SK-N-SH treated with all-trans-retinoic acid at 6 μM for 48 hours (cell line): ENCODE results near the gene MTMR3.

ENCODE experiments used
- ATAC-seq: fragments of 200-7000 bp; cut with Tn5 transposase; 3 replicates; pipeline ENCODE4 v1.9.1; 2020; ENCODE audit warnings: mild to moderate bottlenecking, moderate library complexity
- ARNTL ChIP-seq: fragments of 450-650 bp; formaldehyde crosslinking; IDR thresholded peaks from 2 replicates; pipeline ENCODE4 v1.5.0; 2020; ENCODE audit warnings: low read depth, mild to moderate bottlenecking, moderate library complexity, borderline replicate concordance
- BACH2 ChIP-seq: fragments of 250-450 bp; sonication (Bioruptor Pico); IDR thresholded peaks from 2 replicates; pipeline ENCODE4 v1.9.0; 2021; ENCODE audit warnings: mild to moderate bottlenecking, borderline replicate concordance
- CREB5 ChIP-seq: fragments of 250-450 bp; sonication (Bioruptor Pico); IDR thresholded peaks from 2 replicates; pipeline ENCODE4 v1.5.1; 2020; ENCODE audit warnings: low read depth, mild to moderate bottlenecking, moderate library complexity
- CSDC2 ChIP-seq: fragments of 250-450 bp; sonication (Bioruptor Pico); IDR thresholded peaks from 2 replicates; pipeline ENCODE4 v1.5.0; 2020; ENCODE audit warnings: mild to moderate bottlenecking, moderate library complexity
- ESRRG ChIP-seq: fragments of 250-450 bp; sonication (Bioruptor Pico); IDR thresholded peaks from 2 replicates; pipeline ENCODE4 v1.6.1; 2021; ENCODE audit warnings: mild to moderate bottlenecking
- GLIS3 ChIP-seq: fragments of 250-450 bp; sonication (Bioruptor Pico); IDR thresholded peaks from 2 replicates; pipeline ENCODE4 v1.5.0; 2020; ENCODE audit warnings: mild to moderate bottlenecking, moderate library complexity
- ISL1 ChIP-seq: fragments of 250-450 bp; sonication (Bioruptor Pico); IDR thresholded peaks from 2 replicates; pipeline ENCODE4 v2.1.2; 2022; ENCODE audit warnings: mild to moderate bottlenecking, moderate library complexity
- OSR1 ChIP-seq: fragments of 250-450 bp; sonication (Bioruptor Pico); IDR thresholded peaks from 2 replicates; pipeline ENCODE4 v1.8.0; 2022; ENCODE audit warnings: moderate library complexity, mild to moderate bottlenecking, inconsistent platforms
- POU6F1 ChIP-seq: fragments of 250-450 bp; sonication (Bioruptor Pico); IDR thresholded peaks from 2 replicates; pipeline ENCODE4 v1.8.0; 2021; ENCODE audit warnings: low read depth, mild to moderate bottlenecking, moderate library complexity, borderline replicate concordance
- PPARA ChIP-seq: fragments of 250-450 bp; sonication (Bioruptor Pico); IDR thresholded peaks from 2 replicates; pipeline ENCODE4 v1.5.0; 2020; ENCODE audit warnings: mild to moderate bottlenecking, borderline replicate concordance
- RARB ChIP-seq: fragments of 250-450 bp; sonication (Bioruptor Pico); IDR thresholded peaks from 2 replicates; pipeline ENCODE4 v1.8.0; 2021; ENCODE audit warnings: mild to moderate bottlenecking, moderate library complexity
- SNAI2 ChIP-seq: fragments of 250-450 bp; sonication (Bioruptor Pico); IDR thresholded peaks from 2 replicates; pipeline ENCODE4 v1.5.0; 2020; ENCODE audit warnings: mild to moderate bottlenecking, moderate library complexity
- TOX ChIP-seq: fragments of 250-450 bp; sonication (Bioruptor Pico); IDR thresholded peaks from 2 replicates; pipeline ENCODE4 v1.8.0; 2021; ENCODE audit warnings: mild to moderate bottlenecking, moderate library complexity, borderline replicate concordance
- ZC3H10 ChIP-seq: fragments of 250-450 bp; sonication (Bioruptor Pico); IDR thresholded peaks from 2 replicates; pipeline ENCODE4 v1.5.1; 2021; ENCODE audit warnings: mild to moderate bottlenecking, moderate library complexity
- ZFP3 ChIP-seq: fragments of 250-450 bp; sonication (Bioruptor Pico); IDR thresholded peaks from 2 replicates; pipeline ENCODE4 v1.5.0; 2020; ENCODE audit warnings: mild to moderate bottlenecking, moderate library complexity
- ZFP30 ChIP-seq: fragments of 450-650 bp; formaldehyde crosslinking; IDR thresholded peaks from 2 replicates; pipeline ENCODE4 v1.5.0; 2022; ENCODE audit warnings: mild to moderate bottlenecking, moderate library complexity
- ZNF565 ChIP-seq: fragments of 450-650 bp; formaldehyde crosslinking; conservative IDR thresholded peaks from 2 replicates; pipeline ENCODE4 v1.5.0; 2020; ENCODE audit warnings: low read depth, mild to moderate bottlenecking, moderate library complexity
- ZNF70 ChIP-seq: fragments of 450-650 bp; formaldehyde crosslinking; IDR thresholded peaks from 2 replicates; pipeline ENCODE4 v1.5.0; 2020; ENCODE audit warnings: mild to moderate bottlenecking, moderate library complexity
- ZNF8 ChIP-seq: fragments of 450-650 bp; formaldehyde crosslinking; IDR thresholded peaks from 2 replicates; pipeline ENCODE4 v1.5.0; 2020; ENCODE audit warnings: mild to moderate bottlenecking, moderate library complexity
- TF ChIP-seq, protein P1 (sequence below): fragments of 250-450 bp; sonication (Bioruptor Pico); IDR thresholded peaks from 2 replicates; pipeline ENCODE4 v1.8.0; 2020; ENCODE audit warnings: mild to moderate bottlenecking, moderate library complexity, borderline replicate concordance
- TF ChIP-seq, protein P2 (sequence below): fragments of 250-450 bp; sonication (Bioruptor Pico); IDR thresholded peaks from 2 replicates; pipeline ENCODE4 v1.5.1; 2021; ENCODE audit warnings: mild to moderate bottlenecking, moderate library complexity
- TF ChIP-seq, protein P3 (sequence below): fragments of 250-450 bp; sonication (Bioruptor Pico); IDR thresholded peaks from 2 replicates; pipeline ENCODE4 v1.5.0; 2020; ENCODE audit warnings: mild to moderate bottlenecking, moderate library complexity

Gene MTMR3

GRCh38 chr22:29917052-29917902 lies 34.3 kb downstream of the MTMR3 start:
- ATAC-seq, result no peak
- no peak for TF ChIP-seq ESRRG (CRISPR knock-in tag)
- no peak for TF ChIP-seq OSR1
- TF ChIP-seq ZNF8, result no peak
- TF ChIP-seq BACH2, result no peak
- no peak for TF ChIP-seq ZFP30 (CRISPR knock-in tag)
- TF ChIP-seq CREB5 (CRISPR knock-in tag), result no peak
- TF ChIP-seq PPARA, result no peak
- TF ChIP-seq, protein P1, sequence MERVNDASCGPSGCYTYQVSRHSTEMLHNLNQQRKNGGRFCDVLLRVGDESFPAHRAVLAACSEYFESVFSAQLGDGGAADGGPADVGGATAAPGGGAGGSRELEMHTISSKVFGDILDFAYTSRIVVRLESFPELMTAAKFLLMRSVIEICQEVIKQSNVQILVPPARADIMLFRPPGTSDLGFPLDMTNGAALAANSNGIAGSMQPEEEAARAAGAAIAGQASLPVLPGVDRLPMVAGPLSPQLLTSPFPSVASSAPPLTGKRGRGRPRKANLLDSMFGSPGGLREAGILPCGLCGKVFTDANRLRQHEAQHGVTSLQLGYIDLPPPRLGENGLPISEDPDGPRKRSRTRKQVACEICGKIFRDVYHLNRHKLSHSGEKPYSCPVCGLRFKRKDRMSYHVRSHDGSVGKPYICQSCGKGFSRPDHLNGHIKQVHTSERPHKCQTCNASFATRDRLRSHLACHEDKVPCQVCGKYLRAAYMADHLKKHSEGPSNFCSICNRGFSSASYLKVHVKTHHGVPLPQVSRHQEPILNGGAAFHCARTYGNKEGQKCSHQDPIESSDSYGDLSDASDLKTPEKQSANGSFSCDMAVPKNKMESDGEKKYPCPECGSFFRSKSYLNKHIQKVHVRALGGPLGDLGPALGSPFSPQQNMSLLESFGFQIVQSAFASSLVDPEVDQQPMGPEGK, result no peak
- TF ChIP-seq ZNF70 (CRISPR knock-in tag), result no peak
- TF ChIP-seq ISL1 (CRISPR knock-in tag), result no peak
- TF ChIP-seq ZNF565 (CRISPR knock-in tag), result no peak
- TF ChIP-seq SNAI2 (CRISPR knock-in tag), result no peak
- no peak for TF ChIP-seq ZC3H10 (CRISPR knock-in tag)
- TF ChIP-seq ZFP3 (CRISPR knock-in tag), result no peak
- TF ChIP-seq, protein P2, sequence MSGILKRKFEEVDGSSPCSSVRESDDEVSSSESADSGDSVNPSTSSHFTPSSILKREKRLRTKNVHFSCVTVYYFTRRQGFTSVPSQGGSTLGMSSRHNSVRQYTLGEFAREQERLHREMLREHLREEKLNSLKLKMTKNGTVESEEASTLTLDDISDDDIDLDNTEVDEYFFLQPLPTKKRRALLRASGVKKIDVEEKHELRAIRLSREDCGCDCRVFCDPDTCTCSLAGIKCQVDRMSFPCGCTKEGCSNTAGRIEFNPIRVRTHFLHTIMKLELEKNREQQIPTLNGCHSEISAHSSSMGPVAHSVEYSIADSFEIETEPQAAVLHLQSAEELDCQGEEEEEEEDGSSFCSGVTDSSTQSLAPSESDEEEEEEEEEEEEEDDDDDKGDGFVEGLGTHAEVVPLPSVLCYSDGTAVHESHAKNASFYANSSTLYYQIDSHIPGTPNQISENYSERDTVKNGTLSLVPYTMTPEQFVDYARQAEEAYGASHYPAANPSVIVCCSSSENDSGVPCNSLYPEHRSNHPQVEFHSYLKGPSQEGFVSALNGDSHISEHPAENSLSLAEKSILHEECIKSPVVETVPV, result no peak
- no peak for TF ChIP-seq ARNTL (CRISPR knock-in tag)

DNA sequence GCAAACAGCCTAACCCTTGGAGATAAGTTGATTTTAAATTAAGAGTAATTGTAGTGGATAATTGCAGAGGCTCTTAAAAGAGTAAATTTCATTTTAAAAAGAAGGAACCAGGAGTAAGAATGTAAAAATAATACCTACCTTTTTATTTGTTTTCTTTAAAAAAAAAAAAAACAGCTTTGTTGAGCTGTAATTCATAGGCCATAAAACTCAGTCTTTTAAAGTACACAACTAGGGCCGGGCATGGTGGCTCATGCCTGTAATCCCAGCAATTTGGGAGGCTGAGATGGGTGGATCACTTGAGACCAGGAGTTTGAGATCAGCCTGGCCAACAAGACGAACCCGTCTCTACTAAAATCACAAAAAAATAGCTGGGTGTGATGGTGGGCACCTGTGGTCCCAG lies 42.4 kb downstream of the MTMR3 start:
- ATAC-seq, result no peak
- TF ChIP-seq ZC3H10 (CRISPR knock-in tag) (no peak), GLIS3 (no peak), TOX (CRISPR knock-in tag) (no peak), ISL1 (CRISPR knock-in tag) (no peak), ZFP30 (CRISPR knock-in tag) (no peak), ARNTL (CRISPR knock-in tag) (no peak), ZNF70 (CRISPR knock-in tag) (no peak), PPARA (no peak), CREB5 (CRISPR knock-in tag) (no peak), OSR1 (no peak), CSDC2 (no peak), POU6F1 (no peak), RARB (CRISPR knock-in tag) (no peak), ESRRG (CRISPR knock-in tag) (no peak)
- TF ChIP-seq, protein P3, sequence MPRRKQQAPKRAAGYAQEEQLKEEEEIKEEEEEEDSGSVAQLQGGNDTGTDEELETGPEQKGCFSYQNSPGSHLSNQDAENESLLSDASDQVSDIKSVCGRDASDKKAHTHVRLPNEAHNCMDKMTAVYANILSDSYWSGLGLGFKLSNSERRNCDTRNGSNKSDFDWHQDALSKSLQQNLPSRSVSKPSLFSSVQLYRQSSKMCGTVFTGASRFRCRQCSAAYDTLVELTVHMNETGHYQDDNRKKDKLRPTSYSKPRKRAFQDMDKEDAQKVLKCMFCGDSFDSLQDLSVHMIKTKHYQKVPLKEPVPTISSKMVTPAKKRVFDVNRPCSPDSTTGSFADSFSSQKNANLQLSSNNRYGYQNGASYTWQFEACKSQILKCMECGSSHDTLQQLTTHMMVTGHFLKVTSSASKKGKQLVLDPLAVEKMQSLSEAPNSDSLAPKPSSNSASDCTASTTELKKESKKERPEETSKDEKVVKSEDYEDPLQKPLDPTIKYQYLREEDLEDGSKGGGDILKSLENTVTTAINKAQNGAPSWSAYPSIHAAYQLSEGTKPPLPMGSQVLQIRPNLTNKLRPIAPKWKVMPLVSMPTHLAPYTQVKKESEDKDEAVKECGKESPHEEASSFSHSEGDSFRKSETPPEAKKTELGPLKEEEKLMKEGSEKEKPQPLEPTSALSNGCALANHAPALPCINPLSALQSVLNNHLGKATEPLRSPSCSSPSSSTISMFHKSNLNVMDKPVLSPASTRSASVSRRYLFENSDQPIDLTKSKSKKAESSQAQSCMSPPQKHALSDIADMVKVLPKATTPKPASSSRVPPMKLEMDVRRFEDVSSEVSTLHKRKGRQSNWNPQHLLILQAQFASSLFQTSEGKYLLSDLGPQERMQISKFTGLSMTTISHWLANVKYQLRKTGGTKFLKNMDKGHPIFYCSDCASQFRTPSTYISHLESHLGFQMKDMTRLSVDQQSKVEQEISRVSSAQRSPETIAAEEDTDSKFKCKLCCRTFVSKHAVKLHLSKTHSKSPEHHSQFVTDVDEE (CRISPR knock-in tag), result no peak
